ENCODE data around the gene SOST.

The SOST gene

DNA sequence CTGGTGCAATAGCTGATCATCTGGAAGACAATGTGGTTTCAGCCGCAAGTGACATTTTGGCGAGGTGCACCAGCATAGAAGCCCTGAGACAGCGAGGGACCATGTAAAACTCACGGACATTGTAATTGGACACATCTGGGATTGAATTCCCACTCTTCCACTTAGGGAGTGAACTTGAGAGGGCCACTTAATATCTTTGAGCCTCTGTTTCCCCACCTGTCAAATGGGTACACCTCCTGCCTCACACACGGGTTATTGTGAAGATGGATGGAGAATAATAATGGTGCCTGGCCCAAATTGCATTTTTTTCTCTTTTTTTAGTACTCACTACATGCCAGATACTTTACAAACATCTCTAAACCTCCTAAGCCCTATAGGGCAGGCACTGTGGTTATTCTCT lies 51.4 kb downstream of the SOST start:
- DNase-seq (ENCODE audit: low read depth) = no peak

DNA sequence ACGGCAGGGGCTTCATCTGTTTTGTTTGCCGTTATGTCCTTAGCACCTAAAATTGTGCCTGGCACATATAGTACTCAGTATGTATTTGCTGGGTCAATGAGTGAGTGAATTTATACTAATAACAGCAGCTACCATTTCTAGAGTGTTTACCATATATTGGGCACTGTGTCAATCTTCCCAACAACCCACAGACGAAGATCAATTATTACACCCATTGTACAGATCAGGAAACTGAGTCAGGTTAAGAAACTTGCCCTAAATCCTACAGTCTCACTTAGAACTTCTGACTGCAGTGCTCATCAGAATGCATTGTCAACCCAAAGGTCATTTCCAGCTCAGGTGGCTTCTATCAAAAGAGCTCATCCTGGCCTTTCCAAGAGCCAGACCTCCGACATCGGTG lies 52.4 kb downstream of the SOST start:
- no peak for DNase-seq (ENCODE audit: low read depth)
